Raji (cell line): ENCODE data around the gene SYNE2.

ENCODE experiments used
- POLR2A ChIP-seq: IDR thresholded peaks from 2 replicates; pipeline ENCODE4 v1.6.1; 2011; ENCODE audit warnings: low read depth, low read length, control low read depth; ENCODE audit not compliant: insufficient read depth

The SYNE2 gene

GRCh38 chr14:64196056-64196455 is 343.3 kb downstream of the SYNE2 start:
- no peak for TF ChIP-seq POLR2A

- no peak for TF ChIP-seq POLR2A
These were observed 344.1 kb downstream of the SYNE2 start for GRCh38 chr14:64196814-64197411.

GRCh38 chr14:64197996-64198395 is 345.2 kb downstream of the SYNE2 start:
- no peak for TF ChIP-seq POLR2A

GRCh38 chr14:64198486-64198885 is 345.7 kb downstream of the SYNE2 start:
- TF ChIP-seq POLR2A: no peak

- no peak for TF ChIP-seq POLR2A
These were observed 347.4 kb downstream of the SYNE2 start for GRCh38 chr14:64200170-64200569.

- TF ChIP-seq POLR2A: no peak
These were observed 348.5 kb downstream of the SYNE2 start for GRCh38 chr14:64201296-64201695.

GRCh38 chr14:64201921-64202545 is 349.2 kb downstream of the SYNE2 start:
- TF ChIP-seq POLR2A: no peak

GRCh38 chr14:64202716-64203115 is 349.9 kb downstream of the SYNE2 start:
- no peak for TF ChIP-seq POLR2A

GRCh38 chr14:64203366-64204006 is 350.7 kb downstream of the SYNE2 start:
- TF ChIP-seq POLR2A: no peak

GRCh38 chr14:64208261-64208660 is 355.5 kb downstream of the SYNE2 start:
- no peak for TF ChIP-seq POLR2A

- TF ChIP-seq POLR2A: no peak
These were observed 356.2 kb downstream of the SYNE2 start for GRCh38 chr14:64208981-64209380.

GRCh38 chr14:64209444-64210131 is 356.8 kb downstream of the SYNE2 start:
- no peak for TF ChIP-seq POLR2A

GRCh38 chr14:64210216-64210615 is 357.4 kb downstream of the SYNE2 start:
- TF ChIP-seq POLR2A: no peak

- TF ChIP-seq POLR2A: no peak
These were observed 359.9 kb downstream of the SYNE2 start for GRCh38 chr14:64212666-64213065.

- no peak for TF ChIP-seq POLR2A
These were observed 360.3 kb downstream of the SYNE2 start for GRCh38 chr14:64213086-64213485.

- TF ChIP-seq POLR2A: no peak
These were observed 361.2 kb downstream of the SYNE2 start for GRCh38 chr14:64213853-64214570.

- TF ChIP-seq POLR2A: no peak
These were observed 362.5 kb downstream of the SYNE2 start for GRCh38 chr14:64215274-64215673.
